ENCODE data around the gene SMAD1.

SMAD1 gene

GRCh38 chr4:145589916-145590702 is 108.5 kb downstream of the SMAD1 start:
- no peak overlapping the region for H3K4me3 ChIP-seq (ENCODE audit: low read depth, low read length)
- no peak for TF ChIP-seq CTCF (IDR thresholded peaks at IDR 0.05; ENCODE audit: borderline replicate concordance, insufficient read depth, low read depth, low read length)

DNA sequence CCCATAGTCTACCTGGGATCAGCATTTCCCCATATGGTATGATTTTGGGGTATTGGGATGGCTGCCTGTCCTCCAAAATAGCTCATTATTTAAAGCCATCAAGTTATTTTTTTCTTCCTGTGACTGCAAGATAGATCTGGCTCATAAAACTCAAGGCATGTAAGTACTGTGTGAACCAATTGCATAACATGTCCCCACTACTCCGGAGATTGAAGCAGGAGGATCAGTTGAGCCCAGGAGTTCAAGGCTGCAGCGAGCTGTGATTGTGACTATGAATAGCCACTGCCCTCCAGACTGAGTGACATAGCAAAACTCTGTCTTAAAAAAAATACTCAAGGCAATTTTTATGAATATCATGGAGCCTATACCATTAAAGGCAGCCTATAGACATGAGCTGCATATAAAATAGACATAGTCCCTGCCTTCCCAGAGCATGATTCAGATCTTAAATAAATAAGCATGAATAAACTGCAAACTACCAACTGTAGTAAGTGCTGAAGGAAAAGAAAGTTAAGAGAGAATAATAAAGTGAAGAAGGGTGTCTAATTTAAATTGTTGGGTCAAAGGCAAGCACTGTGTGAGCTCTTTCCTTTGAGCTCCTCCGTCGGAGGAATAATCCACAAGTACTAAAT is 120.6 kb downstream of the SMAD1 start:
- H3K4me3 ChIP-seq (ENCODE audit: low read depth, low read length) = no peak overlapping the region
- TF ChIP-seq CTCF (IDR thresholded peaks at IDR 0.05; ENCODE audit: borderline replicate concordance, insufficient read depth, low read depth, low read length) = no peak

DNA sequence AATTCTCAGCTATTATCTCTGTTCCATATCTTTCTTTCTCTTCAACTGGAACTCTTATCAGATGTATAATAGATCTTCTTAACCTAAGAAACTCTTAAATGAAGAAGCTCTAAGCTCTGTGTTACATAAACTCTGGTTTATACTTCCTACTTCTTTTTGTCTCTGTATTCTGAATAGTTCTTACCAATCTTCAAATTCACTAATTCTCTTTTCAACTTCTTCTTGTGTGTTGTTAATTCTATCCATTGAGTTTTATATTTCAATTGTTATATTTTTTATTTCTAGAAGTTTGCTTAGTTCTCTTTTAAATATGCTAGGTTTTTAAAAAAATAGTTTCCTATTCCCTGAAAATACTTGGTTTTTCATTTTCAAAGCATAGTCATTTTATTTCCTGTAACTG is 124.3 kb downstream of the SMAD1 start:
- TF ChIP-seq CTCF (IDR thresholded peaks at IDR 0.05; ENCODE audit: borderline replicate concordance, insufficient read depth, low read depth, low read length) = no peak

More for the DNA sequence above, 124.3 kb downstream of the SMAD1 start:
- no peak overlapping the region for H3K4me3 ChIP-seq (ENCODE audit: low read depth, low read length)

All from GM12875 (cell line).